22Rv1 (cell line): ENCODE measurements around the gene AKT1S1.

ENCODE experiments used
- ZFX ChIP-seq: fragments of 450-650 bp; IDR thresholded peaks from 2 replicates; pipeline ENCODE4 v1.6.1; 2017; ENCODE audit warnings: antibody characterized with exemption, borderline replicate concordance
- TF ChIP-seq, protein P1 (sequence below): fragments of 450-650 bp; IDR thresholded peaks from 2 replicates; pipeline ENCODE4 v1.5.1; 2017; ENCODE audit warnings: mild to moderate bottlenecking

DNA sequence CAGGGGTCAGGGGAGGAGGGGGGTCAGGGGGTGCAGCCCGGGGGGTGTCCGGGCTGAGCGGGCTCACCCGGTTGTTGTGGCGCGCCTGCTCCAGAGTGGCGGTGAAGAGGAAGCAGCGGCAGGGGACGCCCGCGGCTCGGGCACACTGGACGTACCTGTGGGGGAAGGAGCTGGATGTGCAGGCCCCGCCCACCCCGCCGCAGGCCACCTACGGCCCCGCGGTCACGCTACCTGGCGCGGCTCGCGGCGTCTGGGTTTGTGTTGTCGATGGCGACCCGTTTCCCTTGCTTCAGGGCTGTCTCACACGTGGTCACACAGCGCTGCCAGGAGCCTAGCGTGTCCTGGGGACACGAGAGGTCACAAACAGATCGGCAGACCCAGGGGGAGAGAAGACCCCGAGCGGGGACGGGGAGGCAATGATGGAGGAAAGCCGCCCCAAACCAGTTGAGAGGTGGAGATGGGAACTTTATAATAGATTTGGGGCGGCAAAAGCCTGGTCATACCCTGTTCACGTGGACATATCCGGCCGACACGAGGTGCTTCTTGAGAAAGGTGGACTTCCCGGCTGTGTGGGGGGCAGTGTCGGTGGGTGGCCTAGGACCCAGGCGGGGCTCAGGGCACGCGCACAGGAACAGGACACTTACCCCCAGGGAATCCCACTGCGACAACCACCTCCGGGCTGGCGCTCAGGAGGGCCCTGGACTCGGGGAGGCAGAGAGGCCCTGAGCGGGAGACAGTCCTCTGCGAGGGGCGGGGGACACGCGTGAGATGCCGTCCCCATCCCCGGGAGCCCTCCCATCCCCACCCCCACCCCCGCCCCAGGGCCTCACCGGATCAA, 15.4 kb downstream of the AKT1S1 start:
- TF ChIP-seq, protein P1, sequence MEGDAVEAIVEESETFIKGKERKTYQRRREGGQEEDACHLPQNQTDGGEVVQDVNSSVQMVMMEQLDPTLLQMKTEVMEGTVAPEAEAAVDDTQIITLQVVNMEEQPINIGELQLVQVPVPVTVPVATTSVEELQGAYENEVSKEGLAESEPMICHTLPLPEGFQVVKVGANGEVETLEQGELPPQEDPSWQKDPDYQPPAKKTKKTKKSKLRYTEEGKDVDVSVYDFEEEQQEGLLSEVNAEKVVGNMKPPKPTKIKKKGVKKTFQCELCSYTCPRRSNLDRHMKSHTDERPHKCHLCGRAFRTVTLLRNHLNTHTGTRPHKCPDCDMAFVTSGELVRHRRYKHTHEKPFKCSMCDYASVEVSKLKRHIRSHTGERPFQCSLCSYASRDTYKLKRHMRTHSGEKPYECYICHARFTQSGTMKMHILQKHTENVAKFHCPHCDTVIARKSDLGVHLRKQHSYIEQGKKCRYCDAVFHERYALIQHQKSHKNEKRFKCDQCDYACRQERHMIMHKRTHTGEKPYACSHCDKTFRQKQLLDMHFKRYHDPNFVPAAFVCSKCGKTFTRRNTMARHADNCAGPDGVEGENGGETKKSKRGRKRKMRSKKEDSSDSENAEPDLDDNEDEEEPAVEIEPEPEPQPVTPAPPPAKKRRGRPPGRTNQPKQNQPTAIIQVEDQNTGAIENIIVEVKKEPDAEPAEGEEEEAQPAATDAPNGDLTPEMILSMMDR = peak; percentile 51
- TF ChIP-seq ZFX = no peak
